HepG2 (cell line): ENCODE data around the gene PSMB8. TPM values are rescaled to one million over a fixed set of nuclear protein-coding genes. Genes with fewer than 3 reads are reported as not detected.

Source experiments
- ATF3 ChIP-seq: sonication (generic); formaldehyde crosslinking; IDR thresholded peaks from 2 replicates; pipeline ENCODE4 v1.4.0; 2020; ENCODE audit warnings: missing genetic modification reagents
- GLMP ChIP-seq: sonication (generic); formaldehyde crosslinking; IDR thresholded peaks from 2 replicates; pipeline ENCODE4 v1.9.0; 2021; ENCODE audit warnings: missing genetic modification reagents, mild to moderate bottlenecking, borderline replicate concordance
- IRX3 ChIP-seq: sonication (generic); formaldehyde crosslinking; IDR thresholded peaks from 2 replicates; pipeline ENCODE4 v1.8.1; 2023; ENCODE audit warnings: mild to moderate bottlenecking, low read depth, missing genetic modification reagents, borderline replicate concordance
- KDM4B ChIP-seq: sonication (generic); formaldehyde crosslinking; IDR thresholded peaks from 2 replicates; pipeline ENCODE4 v1.4.0; 2020; ENCODE audit warnings: missing genetic modification reagents
- KIAA2018 ChIP-seq: sonication (generic); formaldehyde crosslinking; IDR thresholded peaks from 2 replicates; pipeline ENCODE4 v1.5.0; 2020; ENCODE audit warnings: mild to moderate bottlenecking, missing genetic modification reagents, borderline replicate concordance
- NFRKB ChIP-seq: fragments of 450-650 bp; IDR thresholded peaks from 2 replicates; pipeline ENCODE4 v1.6.1; 2017
- RBAK ChIP-seq: sonication (generic); formaldehyde crosslinking; IDR thresholded peaks from 2 replicates; pipeline ENCODE4 v1.5.1; 2020; ENCODE audit warnings: mild to moderate bottlenecking, missing genetic modification reagents
- THAP11 ChIP-seq: IDR thresholded peaks from 2 replicates; pipeline ENCODE4 v1.6.1; 2016; ENCODE audit warnings: missing biosample characterization, missing genetic modification reagents
- ZBTB2 ChIP-seq: sonication (generic); formaldehyde crosslinking; IDR thresholded peaks from 2 replicates; pipeline ENCODE4 v1.8.0; 2022; ENCODE audit warnings: low read depth, missing genetic modification reagents
- ZBTB8A ChIP-seq: sonication (generic); formaldehyde crosslinking; IDR thresholded peaks from 2 replicates; pipeline ENCODE4 v1.4.0; 2020; ENCODE audit warnings: mild to moderate bottlenecking, low read depth, missing genetic modification reagents, borderline replicate concordance
- ZIK1 ChIP-seq: sonication (generic); formaldehyde crosslinking; IDR thresholded peaks from 2 replicates; pipeline ENCODE4 v1.5.0; 2020; ENCODE audit warnings: mild to moderate bottlenecking, low read depth, missing genetic modification reagents, borderline replicate concordance
- ZNF350 ChIP-seq: sonication (generic); formaldehyde crosslinking; IDR thresholded peaks from 2 replicates; pipeline ENCODE4 v1.4.0; 2020; ENCODE audit warnings: mild to moderate bottlenecking, low read depth, missing genetic modification reagents, borderline replicate concordance
- ZNF570 ChIP-seq: sonication (generic); formaldehyde crosslinking; IDR thresholded peaks from 2 replicates; pipeline ENCODE4 v1.4.0; 2020; ENCODE audit warnings: mild to moderate bottlenecking, missing genetic modification reagents, borderline replicate concordance
- ZNF713 ChIP-seq: sonication (generic); formaldehyde crosslinking; IDR thresholded peaks from 2 replicates; pipeline ENCODE4 v1.4.0; 2020; ENCODE audit warnings: mild to moderate bottlenecking, missing genetic modification reagents
- ZSCAN12 ChIP-seq: sonication (generic); formaldehyde crosslinking; IDR thresholded peaks from 2 replicates; pipeline ENCODE4 v1.9.0; 2021; ENCODE audit warnings: mild to moderate bottlenecking, missing genetic modification reagents
- ZZZ3 ChIP-seq: sonication (generic); formaldehyde crosslinking; IDR thresholded peaks from 2 replicates; pipeline ENCODE4 v1.4.0; 2020; ENCODE audit warnings: missing genetic modification reagents, mild to moderate bottlenecking, borderline replicate concordance
- polyA plus RNA-seq, 8 experiments: library from polyadenylated mRNA; depleted of rRNA in 3 of 8; stranded (reverse) in 7 of 8; unstranded in 1 of 8; fragments of >200 nt; fragmentation: Illumina TruSeq in 4 of 8; extraction: Trizol in 4 of 8; gene quantifications; 2 replicates each; pipeline versions ENCODE4 v1.2.1 to v1.2.3, GENCODE V29; 2011 to 2016; ENCODE audit warnings: low read depth in 4 of 8, missing spikeins in 1 of 8, mixed read lengths in 1 of 8; ENCODE audit not compliant: insufficient read depth in 1 of 8
- total RNA-seq, 5 experiments: library from RNA; depleted of rRNA; stranded (reverse); fragments of >200 nt; fragmentation: Illumina TruSeq; extraction: Trizol; gene quantifications; 2 replicates each; pipeline ENCODE4 v1.2.3, GENCODE V29; 2016; ENCODE audit warnings: low read depth in 1 of 5

PSMB8 gene
- total and polyA plus RNA-seq, 2 of the 13 experiments (the other 11 are each of a cell fraction or from before 2014, with no cell fraction given): 30.7 to 64.7 TPM

GRCh38 chr6:32838114-32838958, 5.5 kb downstream of the PSMB8 start, which contains the start of gene TAP2 (continued):
- TF ChIP-seq KIAA2018 (CRISPR knock-in tag) (no peak), ZNF713 (CRISPR knock-in tag) (no peak; the same call in 1 of the 2 replicates), ZSCAN12 (CRISPR knock-in tag) (peak; percentile 76), ATF3 (CRISPR knock-in tag) (peak; percentile 53; the same call in 1 of the 2 replicates), ZBTB8A (CRISPR knock-in tag) (no peak), GLMP (CRISPR knock-in tag) (no peak), THAP11 (peak; percentile 81), ZNF350 (no peak; the same call in none of the 2 replicates), IRX3 (CRISPR knock-in tag) (no peak), ZBTB2 (CRISPR knock-in tag) (no peak), KDM4B (peak; percentile 89; the same call in 1 of the 2 replicates), ZZZ3 (CRISPR knock-in tag) (0 out of 2 replicates have a peak, but pooled peaks have one; percentile 52), NFRKB (no peak), RBAK (CRISPR knock-in tag) (no peak), ZIK1 (CRISPR knock-in tag) (peak; percentile 53; the same call in 1 of the 2 replicates), ZNF570 (CRISPR knock-in tag) (no peak)
